Left forelimb (tissue), 1 donor: ENCODE results near the gene LRRC9.
"Not testable (repeated sequence)": the region's sequence is repeated elsewhere in the genome, so short reads cannot be mapped to it uniquely, and the experiment has no call there.

ENCODE experiments used
- DNase-seq: peaks from one replicate; pipeline ENCODE4 v3.0.0-alpha.2; 2018; ENCODE audit warnings: low spot score

Gene LRRC9

DNA sequence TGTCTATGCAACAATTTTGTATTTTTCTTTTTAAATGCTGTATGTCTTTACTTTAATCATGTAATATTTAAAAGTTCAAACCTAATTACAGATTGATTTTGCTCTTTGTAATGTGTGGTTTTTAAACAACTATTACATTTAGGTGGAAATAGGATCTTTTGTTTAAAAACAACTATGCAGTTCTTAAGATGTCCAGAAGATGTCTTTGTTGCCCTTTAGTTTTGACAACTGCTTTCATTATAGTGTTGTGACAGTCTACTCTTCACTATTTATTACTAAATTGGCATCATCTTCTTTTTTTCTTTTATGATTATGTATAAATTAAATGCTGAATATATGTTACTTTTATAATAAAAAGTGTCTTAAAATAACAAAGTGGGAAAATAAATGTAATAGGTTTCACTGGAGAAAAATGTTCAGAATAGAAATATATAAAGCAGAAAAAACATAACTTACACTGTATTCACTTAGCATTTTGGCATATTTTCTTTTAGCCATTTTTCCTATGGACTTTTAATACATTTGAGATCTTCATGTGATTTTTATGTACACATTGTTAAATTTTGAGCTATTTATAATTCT, 144.6 kb downstream of the LRRC9 start:
- no peak for DNase-seq

DNA sequence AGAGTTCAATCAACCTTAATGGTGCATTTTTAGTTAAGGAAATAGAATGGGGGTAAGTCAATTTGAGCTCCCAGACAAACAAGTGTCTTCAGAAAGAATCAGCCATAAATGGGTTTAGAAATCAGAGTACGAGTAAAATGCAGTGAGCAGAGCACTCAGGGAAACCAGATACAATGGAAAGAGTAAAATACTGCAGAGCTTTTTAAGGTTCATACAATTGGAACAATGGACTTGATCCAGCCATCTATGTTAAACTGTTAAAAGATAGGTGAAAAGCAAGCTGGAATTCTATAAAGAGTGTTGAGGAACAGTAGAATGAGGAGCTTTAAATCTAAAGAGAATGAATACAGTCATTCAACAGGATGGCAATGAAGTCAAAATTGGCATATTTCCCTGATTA, 147.9 kb downstream of the LRRC9 start:
- DNase-seq, result no peak

DNA sequence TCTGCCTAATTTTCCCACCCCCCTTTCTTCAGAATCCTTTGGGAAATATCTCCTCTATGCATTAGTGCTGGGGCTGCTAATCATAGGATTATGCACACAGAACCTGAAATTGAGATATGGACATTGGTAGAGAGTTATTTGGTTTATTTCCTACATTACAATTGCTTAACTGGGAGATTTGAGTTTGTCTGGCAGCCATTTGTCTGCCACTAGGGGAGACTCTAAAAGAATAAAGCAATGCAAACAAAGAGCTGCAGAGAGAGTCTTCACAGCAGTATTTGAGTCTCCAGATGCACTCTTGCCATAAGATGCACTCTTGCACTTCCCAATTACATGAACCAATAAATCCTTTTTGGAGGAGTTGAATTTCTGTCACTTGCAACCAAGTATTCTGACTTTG, 159.8 kb downstream of the LRRC9 start:
- DNase-seq, result no peak

DNA sequence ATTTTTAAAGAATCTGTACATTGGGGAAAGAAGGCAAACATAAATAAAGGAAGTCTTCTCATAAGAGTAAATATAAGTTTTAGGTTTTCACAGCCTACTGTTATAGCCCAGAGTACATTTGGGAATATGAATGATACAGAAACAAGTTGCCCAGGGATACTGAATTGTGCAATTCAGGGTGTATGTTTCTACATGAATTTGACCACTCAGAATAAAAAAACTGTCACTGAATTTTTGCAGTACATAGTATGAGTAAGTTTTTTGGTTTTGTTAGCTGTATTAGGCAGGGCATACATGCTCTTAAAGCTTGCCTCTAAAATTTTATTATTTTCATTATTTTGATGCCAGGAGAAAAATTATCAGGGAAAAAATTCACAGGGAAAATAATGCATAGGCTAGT, 165.1 kb downstream of the LRRC9 start:
- no peak for DNase-seq

DNA sequence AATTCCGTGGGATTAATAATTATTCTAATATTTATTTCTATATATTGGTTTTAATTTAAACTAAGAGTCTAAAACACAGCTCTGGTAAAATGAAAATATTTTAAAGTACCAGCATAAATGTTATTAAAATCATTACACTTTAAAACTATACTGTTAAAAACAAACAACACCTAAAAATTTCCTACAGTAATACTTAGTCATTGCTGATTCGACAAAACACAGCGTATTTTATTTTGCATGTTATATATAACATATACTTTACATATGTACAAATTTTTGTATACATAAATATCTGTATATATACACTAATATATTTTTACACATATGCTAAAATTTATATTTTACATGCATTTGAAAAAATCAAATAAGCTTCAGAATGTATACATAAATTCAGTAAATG, 165.7 kb downstream of the LRRC9 start:
- DNase-seq, result no peak

DNA sequence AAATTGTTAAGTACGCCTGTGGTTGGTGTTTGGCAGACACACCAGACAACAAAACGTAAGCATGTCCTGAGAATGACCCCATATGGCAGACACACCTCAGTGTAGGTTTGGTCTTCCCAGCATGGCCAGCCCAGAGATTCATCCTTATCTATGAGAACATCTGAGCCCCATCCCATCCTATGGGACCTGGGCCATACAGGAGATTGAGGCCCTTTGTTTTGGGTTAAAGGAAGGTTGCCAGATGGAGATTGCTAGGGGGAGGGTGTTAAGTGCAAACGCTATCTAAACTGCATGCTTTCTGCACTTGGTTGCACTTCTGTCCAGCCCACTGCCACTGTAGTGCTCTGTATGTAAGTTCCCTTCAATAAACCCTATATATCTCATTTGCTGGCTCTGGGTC, 167.7 kb downstream of the LRRC9 start:
- DNase-seq, result no peak

DNA sequence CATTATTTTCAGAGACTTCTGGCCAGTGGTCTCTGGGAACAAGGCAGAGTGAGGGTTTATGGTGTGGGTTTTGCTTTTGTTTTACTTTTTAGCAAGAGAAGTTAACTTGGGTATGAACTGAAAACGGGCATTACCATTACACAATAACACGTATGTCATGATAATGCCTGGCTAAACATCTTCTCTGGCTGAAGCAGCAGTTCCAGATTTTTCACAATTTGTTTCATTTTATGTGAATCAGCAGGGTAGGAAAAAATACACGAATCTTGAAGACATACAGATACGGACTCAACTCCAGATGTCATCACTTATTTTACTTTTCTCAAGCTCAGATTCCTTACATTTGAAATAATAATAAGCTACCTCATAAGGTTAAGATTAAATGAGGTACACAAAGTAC, 169.3 kb downstream of the LRRC9 start:
- DNase-seq, result no peak

DNA sequence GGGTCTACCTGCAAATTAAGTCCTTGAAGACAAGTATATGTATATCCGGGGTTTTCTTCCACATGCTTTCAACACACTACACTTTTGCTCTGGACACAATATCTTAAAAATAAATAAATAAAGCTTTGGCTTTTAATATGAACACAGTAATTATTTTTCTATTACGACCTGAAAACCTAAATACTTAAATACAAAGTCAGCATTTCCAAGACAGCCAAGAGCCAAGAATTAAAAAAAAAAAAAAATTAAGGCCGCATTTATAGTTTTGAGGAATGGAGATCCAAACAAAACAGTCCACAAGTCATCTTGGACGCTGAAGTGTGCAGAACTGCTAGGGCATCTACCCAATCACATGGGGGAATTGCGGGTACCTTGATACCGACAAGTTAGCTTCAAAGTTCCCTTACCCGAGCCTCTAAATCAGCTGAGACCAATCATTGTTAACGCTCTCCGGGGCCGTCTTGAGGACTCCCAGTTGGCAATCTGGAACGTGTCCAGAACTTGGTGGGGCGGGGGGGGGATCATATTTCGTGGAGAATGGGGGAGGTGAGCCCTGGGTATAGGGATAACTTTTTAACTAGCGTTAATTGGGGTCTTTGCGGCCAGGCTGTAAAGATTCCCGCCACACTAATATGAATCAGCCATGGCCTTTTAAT, 171.0 kb downstream of the LRRC9 start:
- peak; percentile 80 for DNase-seq

DNA sequence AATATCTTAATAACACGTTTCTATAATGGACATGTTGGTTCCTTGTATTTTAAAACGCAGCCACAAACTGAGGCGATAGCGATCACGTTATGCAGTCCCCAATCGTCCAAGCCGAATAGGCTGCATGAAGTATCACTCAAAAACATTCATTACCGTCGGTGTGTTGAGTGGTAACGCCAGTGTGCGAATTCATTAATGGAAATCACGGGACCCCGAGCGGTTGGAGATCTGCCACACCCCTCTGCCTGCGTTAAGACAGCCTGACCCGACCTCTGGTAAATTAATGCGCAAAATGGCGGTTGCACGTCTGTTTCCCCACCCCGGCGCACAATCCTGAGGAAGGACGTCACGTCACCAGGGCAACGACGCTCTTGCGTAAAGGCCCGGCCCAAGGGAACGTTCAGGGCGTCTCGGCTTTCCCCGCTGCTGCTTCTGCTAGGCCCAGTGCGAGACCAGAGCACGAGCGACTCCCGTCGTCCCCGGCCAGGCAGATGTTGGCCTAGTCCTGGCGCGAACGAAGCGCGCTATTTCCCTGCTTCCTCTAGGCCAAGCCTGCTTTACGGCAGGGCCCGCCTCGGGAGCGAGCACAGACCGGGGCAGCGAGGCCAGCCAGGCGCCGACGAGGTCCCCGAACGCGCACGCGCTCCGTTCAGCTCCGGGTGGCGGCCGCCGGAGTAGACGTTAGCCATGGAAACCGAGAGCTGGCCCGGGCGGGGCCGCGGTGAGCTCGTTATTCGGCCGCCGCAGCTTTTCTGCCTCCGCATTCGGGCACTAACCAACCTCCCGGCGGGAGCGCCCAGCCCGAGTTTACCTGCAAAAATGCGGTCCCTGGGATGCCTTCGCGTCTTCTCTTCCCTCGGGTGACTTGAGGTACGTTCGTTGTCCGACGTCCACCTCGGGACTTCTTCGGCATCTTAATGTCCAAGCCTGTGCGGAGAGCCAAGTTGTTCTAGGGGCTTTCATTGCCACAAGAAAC, 171.9 kb downstream of the LRRC9 start, which contains the start of gene PCNX4:
PCNX4 (plus strand) TSS at position 374 of the 976 bp plus-strand sequence. CDS start 15,716 bp downstream, outside the sequence.
- peak; percentile 97 for DNase-seq

DNA sequence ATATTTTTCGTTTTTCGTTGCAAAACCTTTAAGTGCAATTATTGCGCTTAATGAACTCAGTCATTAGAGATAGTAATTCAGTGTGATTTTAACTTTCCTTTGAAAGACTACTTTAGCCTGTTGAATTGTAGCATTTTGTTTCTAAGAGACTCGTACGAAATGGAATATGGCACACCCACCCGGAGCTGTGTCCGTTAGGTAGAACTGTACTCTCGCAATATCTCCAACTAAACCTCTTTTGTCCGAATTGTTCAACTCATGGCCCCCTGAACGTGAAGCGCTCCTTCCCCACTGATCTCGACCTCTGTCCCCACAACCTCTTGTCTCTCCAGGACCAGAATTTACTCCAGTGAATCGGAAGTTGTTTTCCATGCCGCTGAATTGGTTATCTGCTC, 172.6 kb downstream of the LRRC9 start:
- no peak for DNase-seq

DNA sequence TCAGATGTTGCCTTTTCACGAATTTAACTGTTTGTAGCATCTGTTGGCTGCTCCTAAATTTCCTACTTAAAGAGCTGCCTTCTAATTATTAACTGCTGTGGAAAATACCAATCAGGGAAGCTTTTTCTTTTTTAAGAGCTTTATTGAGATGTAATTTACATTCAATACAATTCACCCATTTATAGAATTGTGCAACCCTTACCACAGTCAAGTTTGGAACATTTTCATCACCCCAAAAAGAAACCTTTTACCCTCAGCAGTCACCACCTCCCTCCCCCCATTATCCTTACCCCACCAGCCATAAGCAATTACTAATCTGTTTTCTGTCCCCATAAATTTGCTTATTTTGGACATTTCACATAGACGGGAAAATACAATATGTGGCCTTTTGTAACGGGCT, 173.1 kb downstream of the LRRC9 start:
- no peak for DNase-seq

DNA sequence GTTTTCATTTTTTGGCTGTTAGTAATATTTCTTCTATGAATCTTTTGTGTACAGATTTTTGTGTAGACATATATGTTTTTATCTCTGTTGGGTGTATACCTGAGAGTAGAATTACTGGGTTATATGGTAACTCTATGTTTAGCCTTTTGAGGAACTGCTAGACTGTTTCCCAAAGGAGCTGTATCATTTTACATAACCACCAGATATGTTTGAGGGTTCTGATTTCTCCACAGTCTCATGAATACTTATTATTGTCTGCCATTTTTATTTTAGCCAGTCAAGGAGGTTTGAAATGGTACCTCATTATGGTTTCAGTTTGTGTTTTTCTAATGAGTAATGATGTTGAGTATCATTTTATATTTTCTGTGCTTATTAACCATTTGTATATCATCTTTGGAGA, 173.7 kb downstream of the LRRC9 start:
- no peak for DNase-seq

DNA sequence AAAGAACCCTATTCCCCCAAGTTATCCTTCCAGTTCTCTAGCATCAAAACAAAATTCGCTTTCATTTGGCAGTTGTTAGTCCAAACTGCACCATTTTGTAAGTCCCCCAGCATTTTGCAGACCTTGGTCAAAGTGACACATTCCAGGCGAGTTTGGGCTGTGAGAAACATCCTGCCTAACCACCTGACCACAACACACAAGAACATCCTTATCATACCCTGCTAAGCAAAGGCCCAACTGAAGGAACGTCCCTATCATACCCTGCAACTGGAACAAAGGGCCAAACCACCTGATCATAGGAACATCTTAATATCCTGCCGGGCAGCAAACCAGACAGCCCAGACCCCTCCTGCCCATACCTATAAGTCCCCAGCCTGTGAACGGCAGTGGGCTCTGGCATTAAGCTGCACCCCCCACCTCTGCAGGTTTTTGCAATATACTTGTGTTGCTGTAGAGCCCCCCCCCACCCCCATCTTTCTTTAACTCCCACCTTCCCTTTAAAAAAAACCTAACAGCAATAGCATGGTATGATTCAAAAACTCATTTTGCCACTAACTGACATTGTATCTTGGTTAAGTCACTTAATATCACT, 174.5 kb downstream of the LRRC9 start:
- DNase-seq, result no peak

DNA sequence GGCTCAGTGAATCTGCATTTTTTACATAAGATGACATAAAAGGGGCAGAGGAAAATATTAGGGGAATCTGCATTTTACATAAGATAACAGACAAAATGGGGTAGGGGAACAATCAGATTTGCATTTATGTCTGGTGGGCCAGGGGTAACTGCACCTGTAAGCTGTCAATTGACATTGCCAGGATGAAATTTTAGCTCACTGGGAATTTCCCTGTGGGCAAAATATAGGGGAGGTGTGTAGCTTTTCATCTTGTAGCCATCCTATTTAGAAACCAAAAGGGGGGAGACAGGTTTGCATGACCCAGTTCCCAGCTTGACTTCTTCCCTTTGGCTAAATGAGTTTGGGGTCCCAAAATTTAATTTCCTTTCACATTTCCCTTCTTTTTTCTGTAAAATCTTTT, 175.3 kb downstream of the LRRC9 start:
- no peak for DNase-seq

DNA sequence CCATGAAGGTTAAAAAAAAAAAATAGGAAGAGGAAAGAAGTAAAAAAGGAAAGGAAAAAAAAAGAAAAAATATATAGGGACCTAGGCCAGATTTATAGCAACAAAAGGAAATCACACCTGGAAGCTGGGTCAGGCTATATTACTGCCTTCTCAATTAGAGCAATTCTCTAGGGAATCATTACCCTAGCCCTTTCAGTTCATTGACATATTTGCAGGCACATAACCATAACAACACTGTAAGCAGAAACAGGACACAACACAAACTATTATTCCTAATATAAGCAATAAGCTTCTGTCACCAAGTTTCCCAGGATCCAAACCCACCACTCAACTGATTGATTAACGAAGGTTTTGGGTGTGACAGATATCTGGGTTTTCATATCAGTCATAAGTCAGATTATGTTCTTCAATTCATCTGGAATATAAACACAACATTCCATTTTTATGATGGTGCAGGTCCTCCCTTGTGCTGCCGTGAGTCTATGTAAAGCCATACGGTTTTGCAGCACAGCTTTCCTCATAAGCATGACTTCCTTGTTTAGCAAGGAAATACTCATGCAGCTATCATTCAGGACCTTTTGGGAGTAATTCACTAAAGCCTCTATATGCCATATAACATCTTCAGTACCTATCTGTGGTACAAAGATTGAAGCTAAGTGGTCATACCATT, 176.0 kb downstream of the LRRC9 start:
- no peak for DNase-seq

DNA sequence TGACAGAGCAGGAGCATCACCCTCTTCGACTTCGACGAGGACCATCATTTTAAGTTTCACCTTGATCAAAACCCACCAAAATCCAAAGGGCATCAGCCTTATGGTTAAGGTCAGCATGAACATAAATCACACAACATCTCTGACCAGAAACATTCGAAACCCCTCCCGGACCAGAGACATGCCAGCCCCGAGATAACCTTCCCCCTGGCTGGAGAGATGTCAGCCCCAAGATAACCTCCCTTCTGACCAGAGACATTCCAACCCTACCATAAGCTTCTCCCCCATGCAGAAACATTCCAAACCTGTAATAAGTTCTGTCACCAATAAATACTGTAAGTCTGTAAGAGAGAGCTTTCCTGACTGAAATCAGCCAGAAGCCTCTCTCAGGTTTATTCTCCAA, 178.0 kb downstream of the LRRC9 start:
- no peak for DNase-seq

DNA sequence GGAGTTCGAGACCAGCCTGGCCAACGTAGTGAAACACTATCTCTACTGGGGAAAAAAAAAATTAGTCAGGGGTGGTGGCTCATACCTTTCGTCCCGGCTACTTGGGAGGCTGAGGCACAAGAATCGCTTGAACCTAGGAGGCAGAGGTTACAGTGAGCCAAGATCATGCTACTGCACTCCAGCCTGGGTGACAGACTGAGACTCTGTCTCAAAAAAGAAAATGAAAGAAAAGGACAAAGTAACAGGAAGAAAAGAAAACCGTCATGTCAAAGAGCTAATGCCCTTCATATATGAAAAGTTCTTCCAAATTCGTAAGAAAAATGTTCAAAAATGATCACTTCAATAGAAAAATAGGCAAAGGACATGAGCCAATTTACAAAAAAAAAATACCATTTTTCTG, 179.9 kb downstream of the LRRC9 start:
- not testable (repeated sequence) for DNase-seq

DNA sequence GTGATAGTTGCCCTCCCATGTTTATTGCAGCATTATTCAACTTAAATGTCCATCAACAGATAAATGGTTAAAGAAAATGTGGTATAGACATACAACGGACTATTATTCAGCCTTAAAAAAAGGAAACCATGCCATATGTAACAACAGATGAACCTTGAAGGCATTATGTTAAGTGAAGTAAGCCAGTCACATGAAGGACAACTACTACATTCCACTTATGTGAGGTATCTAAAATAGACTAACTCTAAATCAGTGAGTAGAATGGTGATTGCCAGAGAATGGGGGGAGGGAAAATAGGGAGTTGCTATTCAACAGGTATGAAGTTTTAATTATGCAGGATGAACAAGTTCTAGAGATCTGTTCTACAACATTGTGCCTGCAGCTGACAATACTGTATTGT, 181.8 kb downstream of the LRRC9 start:
- DNase-seq, result no peak

DNA sequence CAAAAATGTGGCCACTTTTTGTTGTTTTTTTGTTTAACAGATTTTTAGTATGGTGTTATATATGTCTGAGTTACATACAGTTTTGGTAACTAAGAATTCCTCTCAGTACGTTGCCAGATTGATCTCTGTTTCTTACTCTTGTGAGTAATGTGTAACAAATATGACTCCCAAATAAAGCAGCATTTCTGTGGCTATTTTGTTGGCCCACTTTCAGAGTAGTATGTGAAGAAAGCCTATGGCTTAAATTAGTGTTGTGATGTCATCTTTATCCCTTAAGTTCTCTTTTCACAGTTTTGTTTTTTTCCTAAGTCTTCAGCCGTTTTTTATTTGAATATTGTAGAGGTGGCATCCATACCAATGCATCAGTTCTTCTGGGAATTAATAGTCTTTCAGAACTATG, 182.4 kb downstream of the LRRC9 start:
- DNase-seq, result no peak

DNA sequence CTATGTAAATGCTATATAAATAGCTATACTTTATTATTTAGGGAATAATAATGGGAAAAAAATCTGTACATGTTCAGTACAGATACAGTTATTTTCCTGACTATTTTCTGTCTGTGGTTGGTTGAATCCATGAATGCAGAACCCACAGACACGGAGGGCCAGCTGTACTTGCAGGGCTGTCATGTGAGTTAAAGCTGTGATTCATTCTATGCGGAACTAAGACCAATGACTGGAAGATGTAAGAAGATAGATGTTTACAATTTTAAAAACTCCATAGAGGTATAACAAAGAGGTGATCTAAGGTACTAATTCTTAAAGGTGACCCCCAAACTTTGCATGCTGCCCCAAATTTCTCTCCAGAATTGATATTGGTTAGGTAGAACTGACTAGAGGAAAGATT, 186.4 kb downstream of the LRRC9 start:
- DNase-seq, result no peak

DNA sequence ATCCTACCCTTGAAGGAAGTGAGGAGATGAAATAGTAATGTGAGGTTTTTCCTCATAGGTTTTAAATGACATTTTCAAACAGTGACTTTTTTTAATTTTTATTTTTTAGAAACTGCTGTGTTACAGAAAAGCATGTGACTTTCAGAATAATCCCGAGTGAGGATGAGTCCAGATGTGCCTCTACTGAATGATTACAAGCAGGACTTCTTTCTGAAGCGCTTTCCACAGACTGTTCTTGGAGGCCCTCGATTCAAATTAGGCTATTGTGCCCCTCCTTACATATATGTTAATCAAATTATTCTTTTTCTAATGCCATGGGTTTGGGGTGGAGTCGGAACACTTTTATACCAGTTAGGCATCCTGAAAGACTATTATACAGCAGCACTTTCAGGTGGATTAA, 187.5 kb downstream of the LRRC9 start:
- no peak for DNase-seq

DNA sequence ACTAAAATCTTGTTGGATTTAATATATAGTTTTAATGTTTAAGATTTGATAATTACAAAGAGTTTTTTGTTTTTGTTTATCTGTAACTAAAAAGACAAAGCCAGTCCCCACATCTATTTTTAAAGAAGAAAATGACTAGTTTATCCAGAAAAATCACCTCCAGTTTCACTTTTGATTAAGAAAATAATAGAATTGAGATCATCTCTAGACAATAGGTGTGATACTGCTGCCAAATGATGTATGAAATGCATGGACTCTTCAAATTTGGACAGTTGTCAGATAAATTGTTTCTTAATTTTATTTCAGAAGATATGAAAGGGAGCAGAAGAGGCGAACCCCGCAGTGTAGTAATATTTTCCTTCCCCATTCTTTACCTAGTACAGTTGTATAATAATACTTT, 191.8 kb downstream of the LRRC9 start:
- no peak for DNase-seq
